COR-L47 (cell line): Measurements from ENCODE around the gene TBX4.
"Not testable (repeated sequence)": the region's sequence is repeated elsewhere in the genome, so short reads cannot be mapped to it uniquely, and the experiment has no call there.

Experiments
- DNase-seq: peaks from one replicate; lab custom pipeline; 2025; lab: John Stamatoyannopoulos, UW

Gene TBX4

GRCh38 chr17:61498042-61498994, 46.1 kb downstream of the TBX4 start:
- no peak for DNase-seq

- no peak for DNase-seq
Observed at GRCh38 chr17:61499632-61500031, 47.4 kb downstream of the TBX4 start.

DNA sequence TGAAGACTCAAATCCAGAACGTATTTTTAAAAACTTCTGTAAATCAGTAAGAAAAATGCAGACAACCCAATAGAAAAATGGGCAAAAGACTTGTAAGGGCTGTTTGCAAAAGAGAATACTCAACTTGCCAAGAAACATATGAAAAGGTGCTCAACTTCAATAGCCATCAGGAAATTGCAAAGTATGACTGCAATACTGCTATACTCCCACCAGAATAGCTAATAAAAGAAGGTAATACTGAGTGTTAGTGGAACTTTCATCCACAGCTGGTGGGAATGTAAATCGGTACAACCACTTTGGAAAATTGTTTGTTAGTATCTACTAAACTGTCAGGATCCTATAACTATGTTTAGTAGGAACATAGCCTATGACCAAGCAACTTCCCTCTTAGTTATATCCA, 48.1 kb downstream of the TBX4 start:
- no peak for DNase-seq

DNA sequence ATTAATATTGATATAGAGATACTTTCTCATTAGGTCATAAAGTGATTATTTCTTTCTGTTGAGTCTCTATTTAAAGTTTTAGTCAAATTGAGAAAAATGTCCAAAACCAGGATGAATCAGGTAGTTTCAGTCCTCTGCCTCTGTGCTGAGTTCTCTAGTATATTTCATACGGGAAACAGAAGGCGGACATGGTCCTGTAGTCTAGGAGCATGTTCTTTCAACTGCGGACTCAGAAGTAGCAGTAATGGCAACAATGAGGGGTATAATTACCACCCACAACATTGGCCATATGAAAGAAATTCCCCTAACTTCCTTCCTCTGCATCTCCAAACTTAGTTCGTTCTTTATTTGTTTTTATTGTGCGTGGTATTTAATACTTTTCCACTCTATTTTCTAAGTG, 50.1 kb downstream of the TBX4 start:
- DNase-seq: no peak

DNA sequence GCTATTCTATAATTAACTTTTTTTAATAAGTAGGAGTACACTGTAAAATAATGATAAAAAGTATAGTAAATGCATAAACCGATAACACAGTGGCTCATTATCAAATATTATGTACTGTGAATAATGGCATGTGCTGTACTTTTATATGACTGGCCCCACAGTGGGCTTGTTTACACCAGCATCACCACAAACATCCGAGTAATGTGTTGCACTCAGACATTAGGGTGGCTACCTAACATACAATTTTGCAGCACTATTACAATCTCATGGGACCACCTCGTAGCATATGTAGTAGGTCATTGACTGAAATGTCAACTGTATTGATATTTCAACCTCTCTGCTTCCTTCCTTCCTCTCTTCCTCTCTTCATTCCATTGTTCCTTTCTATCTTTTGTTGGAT, 51.7 kb downstream of the TBX4 start:
- no peak for DNase-seq

- DNase-seq: no peak
Observed at GRCh38 chr17:61504697-61505096, 52.5 kb downstream of the TBX4 start.

- no peak for DNase-seq
Observed at GRCh38 chr17:61505846-61506627, 53.8 kb downstream of the TBX4 start.

- DNase-seq: no peak
Observed at GRCh38 chr17:61507383-61508066, 55.3 kb downstream of the TBX4 start.

GRCh38 chr17:61508912-61509311, 56.7 kb downstream of the TBX4 start:
- no peak for DNase-seq

GRCh38 chr17:61509454-61509853, 57.2 kb downstream of the TBX4 start:
- DNase-seq: not testable (repeated sequence)

GRCh38 chr17:61510237-61510636, 58.0 kb downstream of the TBX4 start:
- DNase-seq: no peak

- no peak for DNase-seq
Observed at GRCh38 chr17:61510991-61511390, 58.8 kb downstream of the TBX4 start.

- no peak for DNase-seq
Observed at GRCh38 chr17:61511480-61512182, 59.4 kb downstream of the TBX4 start.

GRCh38 chr17:61514491-61514890, 62.3 kb downstream of the TBX4 start:
- no peak for DNase-seq

DNA sequence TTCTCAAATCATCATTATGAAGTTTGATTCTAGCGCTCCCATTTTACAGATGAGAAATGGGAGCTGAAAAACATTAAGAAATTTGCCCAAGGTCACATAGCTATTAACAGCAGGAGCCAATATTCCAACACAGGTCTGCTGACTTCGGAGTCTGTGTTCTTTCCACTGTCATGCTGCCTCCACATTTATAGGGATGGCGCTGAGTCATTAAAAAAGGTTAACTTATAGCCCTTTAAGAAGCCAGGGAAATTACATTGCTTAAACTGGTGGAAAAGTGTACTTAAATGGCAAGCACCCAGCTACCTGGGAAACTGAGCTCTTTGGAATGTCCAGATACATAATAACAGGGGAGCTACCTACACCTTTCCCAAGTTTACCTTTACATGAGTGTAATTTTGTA, 65.0 kb downstream of the TBX4 start:
- DNase-seq: no peak

- DNase-seq: no peak
Observed at GRCh38 chr17:61517843-61518606, 65.8 kb downstream of the TBX4 start.

- no peak for DNase-seq
Observed at GRCh38 chr17:61519139-61519538, 66.9 kb downstream of the TBX4 start.

- no peak for DNase-seq
Observed at GRCh38 chr17:61519754-61520440, 67.7 kb downstream of the TBX4 start.

DNA sequence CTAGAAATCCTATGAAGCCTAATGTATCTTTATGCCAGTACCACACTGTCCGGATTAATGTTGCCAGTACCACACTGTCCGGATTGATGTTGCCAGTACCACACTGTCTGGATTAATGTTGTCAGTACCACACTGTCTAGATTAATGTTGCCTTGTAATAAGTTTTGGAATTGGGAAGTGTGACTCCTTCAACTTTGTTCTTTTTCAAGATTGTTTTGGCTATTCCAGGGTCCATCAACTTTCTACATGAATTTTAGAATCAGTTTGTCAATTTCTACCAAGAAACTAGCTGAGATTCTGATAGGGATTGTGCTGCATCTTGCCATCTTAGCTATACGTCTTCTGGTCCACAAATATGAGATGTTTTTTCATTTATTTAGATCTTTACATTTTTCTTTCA, 68.7 kb downstream of the TBX4 start:
- DNase-seq: no peak

- no peak for DNase-seq
Observed at GRCh38 chr17:61522088-61522487, 69.9 kb downstream of the TBX4 start.

GRCh38 chr17:61524319-61524718, 72.1 kb downstream of the TBX4 start:
- DNase-seq: no peak
